ENCODE results near the gene MOGAT1.

GRCh38 chr2:222731201-222731621, 59.8 kb downstream of the MOGAT1 start:
- TF ChIP-seq YY1 (IDR thresholded peaks at IDR 0.05; ENCODE audit: low read depth) (no peak), USF1 (IDR thresholded peaks at IDR 0.05; ENCODE audit: borderline replicate concordance, low read depth) (no peak), CHD2 (IDR thresholded peaks at IDR 0.05; ENCODE audit: low read length, partially characterized antibody) (no peak), MXI1 (IDR thresholded peaks at IDR 0.05; ENCODE audit: low read depth, low read length) (no peak), TEAD4 (IDR thresholded peaks at IDR 0.05; ENCODE audit: borderline replicate concordance, insufficient read depth) (no peak), FOSL2 (IDR thresholded peaks at IDR 0.05; ENCODE audit: borderline replicate concordance, low read depth) (no peak), POLR2AphosphoS5 (IDR thresholded peaks at IDR 0.05; ENCODE audit: low read depth, low read length) (no peak)

Data from SK-N-SH (cell line).